ENCODE measurements around the gene GOLGA6L9.
"Not testable (repeated sequence)": the region's sequence is repeated elsewhere in the genome, so short reads cannot be mapped to it uniquely, and the experiment has no call there.

Gene GOLGA6L9

GRCh38 chr15:82429693-82430092 lies at the start of gene GOLGA6L9:
Gene GOLGA6L9 (plus strand): TSS chr15:82429816. CDS start chr15:82430080, 264 bp downstream.
- not testable (repeated sequence) for DNase-seq

- not testable (repeated sequence) for DNase-seq
These were observed 48.2 kb upstream of the GOLGA6L9 start for GRCh38 chr15:82381330-82381955.

- not testable (repeated sequence) for DNase-seq
These were observed 42.4 kb upstream of the GOLGA6L9 start for GRCh38 chr15:82387209-82387608.

- DNase-seq: not testable (repeated sequence)
These were observed 39.5 kb upstream of the GOLGA6L9 start for GRCh38 chr15:82390152-82390551.

GRCh38 chr15:82392077-82392476 lies 37.5 kb upstream of the GOLGA6L9 start:
- not testable (repeated sequence) for DNase-seq

GRCh38 chr15:82393671-82394070 lies 35.9 kb upstream of the GOLGA6L9 start:
- no peak for DNase-seq

- not testable (repeated sequence) for DNase-seq
These were observed 33.8 kb upstream of the GOLGA6L9 start for GRCh38 chr15:82395788-82396187.

- no peak for DNase-seq
These were observed 31.8 kb upstream of the GOLGA6L9 start for GRCh38 chr15:82397817-82398216.

GRCh38 chr15:82398785-82399184 lies 30.8 kb upstream of the GOLGA6L9 start:
- DNase-seq: no peak

- not testable (repeated sequence) for DNase-seq
These were observed 30.1 kb upstream of the GOLGA6L9 start for GRCh38 chr15:82399366-82400103.

- not testable (repeated sequence) for DNase-seq
These were observed 27.7 kb upstream of the GOLGA6L9 start for GRCh38 chr15:82401918-82402317.

- DNase-seq: not testable (repeated sequence)
These were observed 27.3 kb upstream of the GOLGA6L9 start for GRCh38 chr15:82402341-82402740.

GRCh38 chr15:82406211-82406610 lies 23.4 kb upstream of the GOLGA6L9 start:
- DNase-seq: not testable (repeated sequence)

- not testable (repeated sequence) for DNase-seq
These were observed 19.3 kb upstream of the GOLGA6L9 start for GRCh38 chr15:82410306-82410705.

- not testable (repeated sequence) for DNase-seq
These were observed 18.0 kb upstream of the GOLGA6L9 start for GRCh38 chr15:82411595-82411994.

GRCh38 chr15:82414525-82415191 lies 15.0 kb upstream of the GOLGA6L9 start:
- not testable (repeated sequence) for DNase-seq

GRCh38 chr15:82420516-82420915 lies 9.1 kb upstream of the GOLGA6L9 start:
- not testable (repeated sequence) for DNase-seq

- DNase-seq: not testable (repeated sequence)
These were observed 8.7 kb upstream of the GOLGA6L9 start for GRCh38 chr15:82420966-82421365.

- DNase-seq: not testable (repeated sequence)
These were observed 2.5 kb upstream of the GOLGA6L9 start for GRCh38 chr15:82427117-82427516.

GRCh38 chr15:82445420-82445819 lies 15.8 kb downstream of the GOLGA6L9 start:
- not testable (repeated sequence) for DNase-seq

- DNase-seq: not testable (repeated sequence)
These were observed 27.7 kb downstream of the GOLGA6L9 start for GRCh38 chr15:82457336-82457735.

- not testable (repeated sequence) for DNase-seq
These were observed 36.0 kb downstream of the GOLGA6L9 start for GRCh38 chr15:82465629-82466028.

GRCh38 chr15:82468205-82468604 lies 38.6 kb downstream of the GOLGA6L9 start:
- DNase-seq: not testable (repeated sequence)

GRCh38 chr15:82469381-82469780 lies 39.8 kb downstream of the GOLGA6L9 start:
- not testable (repeated sequence) for DNase-seq

Data from NCI-H2029 (cell line).